ENCODE results near the gene PTPRN2.

- TF ChIP-seq, protein P1, sequence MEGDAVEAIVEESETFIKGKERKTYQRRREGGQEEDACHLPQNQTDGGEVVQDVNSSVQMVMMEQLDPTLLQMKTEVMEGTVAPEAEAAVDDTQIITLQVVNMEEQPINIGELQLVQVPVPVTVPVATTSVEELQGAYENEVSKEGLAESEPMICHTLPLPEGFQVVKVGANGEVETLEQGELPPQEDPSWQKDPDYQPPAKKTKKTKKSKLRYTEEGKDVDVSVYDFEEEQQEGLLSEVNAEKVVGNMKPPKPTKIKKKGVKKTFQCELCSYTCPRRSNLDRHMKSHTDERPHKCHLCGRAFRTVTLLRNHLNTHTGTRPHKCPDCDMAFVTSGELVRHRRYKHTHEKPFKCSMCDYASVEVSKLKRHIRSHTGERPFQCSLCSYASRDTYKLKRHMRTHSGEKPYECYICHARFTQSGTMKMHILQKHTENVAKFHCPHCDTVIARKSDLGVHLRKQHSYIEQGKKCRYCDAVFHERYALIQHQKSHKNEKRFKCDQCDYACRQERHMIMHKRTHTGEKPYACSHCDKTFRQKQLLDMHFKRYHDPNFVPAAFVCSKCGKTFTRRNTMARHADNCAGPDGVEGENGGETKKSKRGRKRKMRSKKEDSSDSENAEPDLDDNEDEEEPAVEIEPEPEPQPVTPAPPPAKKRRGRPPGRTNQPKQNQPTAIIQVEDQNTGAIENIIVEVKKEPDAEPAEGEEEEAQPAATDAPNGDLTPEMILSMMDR (IDR thresholded peaks at IDR 0.05): no peak
- no peak for TF ChIP-seq FOXM1 (IDR thresholded peaks at IDR 0.05; ENCODE audit: low read depth)
- TF ChIP-seq, protein P2, sequence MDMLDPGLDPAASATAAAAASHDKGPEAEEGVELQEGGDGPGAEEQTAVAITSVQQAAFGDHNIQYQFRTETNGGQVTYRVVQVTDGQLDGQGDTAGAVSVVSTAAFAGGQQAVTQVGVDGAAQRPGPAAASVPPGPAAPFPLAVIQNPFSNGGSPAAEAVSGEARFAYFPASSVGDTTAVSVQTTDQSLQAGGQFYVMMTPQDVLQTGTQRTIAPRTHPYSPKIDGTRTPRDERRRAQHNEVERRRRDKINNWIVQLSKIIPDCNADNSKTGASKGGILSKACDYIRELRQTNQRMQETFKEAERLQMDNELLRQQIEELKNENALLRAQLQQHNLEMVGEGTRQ (IDR thresholded peaks at IDR 0.05; ENCODE audit: borderline replicate concordance, low read depth, low read length): no peak
- no peak for TF ChIP-seq SMC3 (IDR thresholded peaks at IDR 0.05; ENCODE audit: low read depth, low read length)
- TF ChIP-seq, protein P3, sequence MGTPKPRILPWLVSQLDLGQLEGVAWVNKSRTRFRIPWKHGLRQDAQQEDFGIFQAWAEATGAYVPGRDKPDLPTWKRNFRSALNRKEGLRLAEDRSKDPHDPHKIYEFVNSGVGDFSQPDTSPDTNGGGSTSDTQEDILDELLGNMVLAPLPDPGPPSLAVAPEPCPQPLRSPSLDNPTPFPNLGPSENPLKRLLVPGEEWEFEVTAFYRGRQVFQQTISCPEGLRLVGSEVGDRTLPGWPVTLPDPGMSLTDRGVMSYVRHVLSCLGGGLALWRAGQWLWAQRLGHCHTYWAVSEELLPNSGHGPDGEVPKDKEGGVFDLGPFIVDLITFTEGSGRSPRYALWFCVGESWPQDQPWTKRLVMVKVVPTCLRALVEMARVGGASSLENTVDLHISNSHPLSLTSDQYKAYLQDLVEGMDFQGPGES (IDR thresholded peaks at IDR 0.05; ENCODE audit: low read depth, low read length): no peak
- TF ChIP-seq ELF1 (IDR thresholded peaks at IDR 0.05): no peak
These were observed 137.0 kb downstream of the PTPRN2 start for GRCh38 chr7:158450476-158451124.
